ENCODE measurements around the gene UBAC1. TPM values are rescaled to one million over a fixed set of nuclear protein-coding genes. Genes with fewer than 3 reads are reported as not detected.
"Not testable (repeated sequence)": the region's sequence is repeated elsewhere in the genome, so short reads cannot be mapped to it uniquely, and the experiment has no call there.

The UBAC1 gene
- total RNA-seq, 1 donor from 2014 or later: 36.1 TPM

DNA sequence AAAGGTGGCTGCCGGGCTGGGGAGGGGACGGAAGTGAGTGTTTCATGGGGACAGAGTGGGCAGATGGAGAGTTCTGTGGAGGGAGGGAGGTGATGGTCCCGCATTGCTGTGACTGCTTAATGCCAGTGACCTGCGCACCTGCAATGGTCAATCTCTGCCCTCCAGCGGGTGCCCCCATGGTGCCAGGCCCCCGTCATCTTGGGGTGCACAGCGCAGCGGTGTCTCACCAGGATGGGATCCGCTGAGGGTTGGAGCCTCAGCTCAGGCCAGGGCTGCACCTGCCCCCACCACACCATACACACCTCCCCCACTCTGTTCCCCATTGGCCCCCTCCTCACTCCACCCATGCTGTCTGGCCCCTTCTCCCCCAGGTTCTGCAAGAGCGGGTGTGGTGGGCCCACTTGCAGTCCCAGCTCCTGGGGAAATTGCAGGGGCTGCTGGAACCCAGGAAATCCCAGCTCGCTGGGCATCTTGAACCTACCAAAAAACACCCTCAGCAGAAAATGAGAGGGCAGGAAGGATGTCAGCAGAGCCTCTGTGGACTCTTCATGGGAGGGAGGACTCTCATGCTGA is 41.8 kb downstream of the UBAC1 start:
- H3K4me3 ChIP-seq (ENCODE audit: low read depth, low read length): no peak overlapping the region
- DNase-seq (ENCODE audit: low read depth) (no peak), FAIRE-seq (no peak)
- H3K36me3 ChIP-seq (ENCODE audit: control insufficient read depth, insufficient read depth, low read length): peaks cover 2% of the 10 kb centered on the region
- TF ChIP-seq, protein P1, sequence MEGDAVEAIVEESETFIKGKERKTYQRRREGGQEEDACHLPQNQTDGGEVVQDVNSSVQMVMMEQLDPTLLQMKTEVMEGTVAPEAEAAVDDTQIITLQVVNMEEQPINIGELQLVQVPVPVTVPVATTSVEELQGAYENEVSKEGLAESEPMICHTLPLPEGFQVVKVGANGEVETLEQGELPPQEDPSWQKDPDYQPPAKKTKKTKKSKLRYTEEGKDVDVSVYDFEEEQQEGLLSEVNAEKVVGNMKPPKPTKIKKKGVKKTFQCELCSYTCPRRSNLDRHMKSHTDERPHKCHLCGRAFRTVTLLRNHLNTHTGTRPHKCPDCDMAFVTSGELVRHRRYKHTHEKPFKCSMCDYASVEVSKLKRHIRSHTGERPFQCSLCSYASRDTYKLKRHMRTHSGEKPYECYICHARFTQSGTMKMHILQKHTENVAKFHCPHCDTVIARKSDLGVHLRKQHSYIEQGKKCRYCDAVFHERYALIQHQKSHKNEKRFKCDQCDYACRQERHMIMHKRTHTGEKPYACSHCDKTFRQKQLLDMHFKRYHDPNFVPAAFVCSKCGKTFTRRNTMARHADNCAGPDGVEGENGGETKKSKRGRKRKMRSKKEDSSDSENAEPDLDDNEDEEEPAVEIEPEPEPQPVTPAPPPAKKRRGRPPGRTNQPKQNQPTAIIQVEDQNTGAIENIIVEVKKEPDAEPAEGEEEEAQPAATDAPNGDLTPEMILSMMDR (IDR thresholded peaks at IDR 0.05; ENCODE audit: insufficient read depth, low read length, severe bottlenecking): no peak
- H3K27me3 ChIP-seq (ENCODE audit: control insufficient read depth, insufficient read depth, low read length): no peaks in the 10 kb centered on the region

DNA sequence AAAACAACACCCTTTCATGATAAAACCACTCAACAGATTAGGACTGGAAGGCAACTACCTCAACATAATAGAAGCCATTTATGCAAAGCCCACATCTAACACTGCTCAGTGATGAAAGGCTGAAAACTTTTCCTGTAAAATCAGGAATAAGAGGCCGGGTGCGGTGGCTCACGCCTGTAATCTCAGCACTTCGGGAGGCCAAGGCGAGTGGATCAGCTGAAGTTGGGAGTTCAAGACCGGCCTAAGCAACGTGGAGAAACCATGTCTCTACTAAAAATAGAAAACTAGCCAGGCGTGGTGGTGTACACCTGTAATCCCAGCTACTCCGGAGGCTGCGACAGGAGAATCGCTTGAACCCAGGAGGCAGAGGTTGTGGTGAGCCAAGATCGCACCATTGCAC is 44.9 kb downstream of the UBAC1 start:
- not testable (repeated sequence) for H3K27me3 ChIP-seq (ENCODE audit: control insufficient read depth, insufficient read depth, low read length); DNase-seq (ENCODE audit: low read depth); H3K4me3 ChIP-seq (ENCODE audit: low read depth, low read length); FAIRE-seq; H3K36me3 ChIP-seq (ENCODE audit: control insufficient read depth, insufficient read depth, low read length)

DNA sequence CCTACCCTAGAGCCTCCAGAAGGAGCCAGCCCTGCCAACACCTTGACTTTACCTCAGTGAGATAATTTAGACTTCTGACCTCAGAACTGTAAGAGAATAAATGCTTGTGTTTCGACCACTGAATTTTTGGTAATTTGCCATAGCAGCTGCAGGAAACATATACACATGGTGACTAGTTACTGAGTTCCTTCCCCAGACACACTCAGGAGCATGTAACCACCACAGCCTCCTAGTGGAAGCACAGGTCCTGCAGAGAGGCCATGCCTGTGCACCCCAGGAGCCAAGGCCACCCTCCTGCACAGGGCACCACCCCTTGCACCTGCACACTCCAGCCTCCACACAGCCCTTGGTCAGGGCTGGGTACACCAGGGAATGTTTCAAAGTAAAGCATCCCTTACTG is 46.3 kb downstream of the UBAC1 start:
- H3K27me3 ChIP-seq (ENCODE audit: control insufficient read depth, insufficient read depth, low read length): no peaks in the 10 kb centered on the region
- TF ChIP-seq, protein P1 (IDR thresholded peaks at IDR 0.05; ENCODE audit: insufficient read depth, low read length, severe bottlenecking): no peak
- H3K4me3 ChIP-seq (ENCODE audit: low read depth, low read length): no peak overlapping the region
- H3K36me3 ChIP-seq (ENCODE audit: control insufficient read depth, insufficient read depth, low read length): peaks cover 8% of the 10 kb centered on the region
- FAIRE-seq: no peak
- DNase-seq (ENCODE audit: low read depth): no peak

DNA sequence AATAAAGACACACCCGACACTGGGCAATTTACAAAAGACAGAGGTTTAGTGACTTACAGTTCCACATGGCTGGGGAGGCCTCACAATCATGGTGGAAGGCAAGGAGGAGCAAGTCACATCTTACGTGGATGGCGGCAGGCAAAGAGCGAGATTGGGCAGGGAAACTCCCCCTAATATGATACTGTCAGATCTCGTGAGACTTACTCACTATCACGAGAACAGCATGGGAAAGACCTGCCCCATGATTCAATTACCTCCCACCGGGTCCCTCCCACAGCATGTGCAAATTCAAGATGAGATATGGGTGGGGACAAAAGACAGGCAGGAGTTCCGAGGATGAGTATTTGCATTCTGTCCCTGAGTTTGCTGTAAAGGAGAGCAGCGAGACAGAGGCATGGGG is 49.9 kb downstream of the UBAC1 start:
- H3K36me3 ChIP-seq (ENCODE audit: control insufficient read depth, insufficient read depth, low read length); H3K27me3 ChIP-seq (ENCODE audit: control insufficient read depth, insufficient read depth, low read length); DNase-seq (ENCODE audit: low read depth); H3K4me3 ChIP-seq (ENCODE audit: low read depth, low read length); FAIRE-seq: not testable (repeated sequence)

DNA sequence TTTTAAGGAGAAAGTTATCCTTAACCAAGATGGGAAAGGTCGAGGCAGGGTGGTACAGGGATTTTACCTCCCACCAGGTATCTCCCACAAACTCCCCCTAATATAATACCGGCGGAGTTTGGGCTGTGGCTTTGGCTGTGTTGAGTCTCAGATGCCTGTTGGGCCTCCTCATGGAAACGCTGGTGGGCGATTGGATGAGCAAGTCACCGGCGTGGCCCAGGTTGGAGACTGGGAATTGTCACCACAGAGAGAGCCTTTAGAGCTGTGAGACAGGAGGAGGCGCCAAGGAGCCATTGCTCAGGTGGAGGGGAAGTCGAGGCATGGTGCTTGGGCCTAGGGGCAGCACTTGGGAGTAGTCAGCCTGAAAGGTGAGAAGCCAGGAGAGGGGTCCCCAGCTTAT is 50.4 kb downstream of the UBAC1 start:
- peaks cover 8% of the 10 kb centered on the region for H3K36me3 ChIP-seq (ENCODE audit: control insufficient read depth, insufficient read depth, low read length)
- no peak for FAIRE-seq
- H3K27me3 ChIP-seq (ENCODE audit: control insufficient read depth, insufficient read depth, low read length): no peaks in the 10 kb centered on the region
- no peak overlapping the region for H3K4me3 ChIP-seq (ENCODE audit: low read depth, low read length)
- no peak for DNase-seq (ENCODE audit: low read depth)
- TF ChIP-seq, protein P1 (IDR thresholded peaks at IDR 0.05; ENCODE audit: insufficient read depth, low read length, severe bottlenecking): no peak

GRCh38 chr9:135910216-135910615 is 51.0 kb downstream of the UBAC1 start:
- Histone ChIP-seq H3K4me3 (ENCODE audit: low read depth, low read length) (no peak overlapping the region), H3K27me3 (ENCODE audit: control insufficient read depth, insufficient read depth, low read length) (no peaks in the 10 kb centered on the region), H3K36me3 (ENCODE audit: control insufficient read depth, insufficient read depth, low read length) (peaks cover 8% of the 10 kb centered on the region)
- TF ChIP-seq, protein P1 (IDR thresholded peaks at IDR 0.05; ENCODE audit: insufficient read depth, low read length, severe bottlenecking): no peak
- DNase-seq (ENCODE audit: low read depth): no peak
- no peak for FAIRE-seq

DNA sequence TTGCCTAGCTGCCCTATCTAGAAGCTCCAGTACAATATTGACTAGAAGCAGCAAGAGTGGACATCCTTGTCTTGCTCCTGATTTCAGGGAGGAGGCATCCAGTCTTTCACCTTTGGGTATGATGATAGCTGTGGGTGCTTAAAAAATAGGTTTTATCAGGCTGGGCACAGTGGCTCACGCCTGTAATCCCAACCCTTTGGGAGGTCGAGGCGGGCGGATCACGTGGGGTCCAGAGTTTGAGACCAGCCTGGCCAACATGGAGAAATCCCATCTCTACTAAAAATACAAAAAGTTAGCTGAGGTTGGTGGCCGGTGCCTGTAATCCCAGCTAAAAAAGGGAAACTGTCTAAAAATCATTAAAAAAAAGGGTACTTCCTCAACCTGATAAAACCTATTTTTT is 51.8 kb downstream of the UBAC1 start:
- TF ChIP-seq, protein P1 (IDR thresholded peaks at IDR 0.05; ENCODE audit: insufficient read depth, low read length, severe bottlenecking): no peak
- Histone ChIP-seq H3K36me3 (ENCODE audit: control insufficient read depth, insufficient read depth, low read length) (peaks cover 5% of the 10 kb centered on the region), H3K4me3 (ENCODE audit: low read depth, low read length) (no peak overlapping the region), H3K27me3 (ENCODE audit: control insufficient read depth, insufficient read depth, low read length) (no peaks in the 10 kb centered on the region)
- no peak for FAIRE-seq
- no peak for DNase-seq (ENCODE audit: low read depth)
